PFSK-1 (cell line): ENCODE data around the gene UBL3.

Source experiments
- FOXP2 ChIP-seq: optimal IDR thresholded peaks from 2 replicates; pipeline ENCODE3; 2011; ENCODE audit warnings: borderline replicate concordance, control low read depth, inconsistent platforms; ENCODE audit not compliant: insufficient read depth; ENCODE audit errors: extremely low read length, extremely low read depth
- POLR2AphosphoS5 ChIP-seq: IDR thresholded peaks from 2 replicates; pipeline ENCODE4 v1.6.1; 2012; ENCODE audit warnings: low read depth, mild to moderate bottlenecking, control low read depth, low read length, moderate library complexity
- SIN3A ChIP-seq: IDR thresholded peaks from 2 replicates; pipeline ENCODE4 v1.6.1; 2012; ENCODE audit warnings: mild to moderate bottlenecking, low read length, moderate library complexity, borderline replicate concordance; ENCODE audit not compliant: insufficient read depth
- TAF1 ChIP-seq: IDR thresholded peaks from 2 replicates; pipeline ENCODE4 v1.6.1; 2012; ENCODE audit warnings: low read length, control low read depth, borderline replicate concordance; ENCODE audit not compliant: insufficient read depth
- TF ChIP-seq, protein P1 (sequence below), 2 experiments: IDR thresholded peaks; 2 replicates each; pipeline versions ENCODE4 v1.6.1 to v1.8.0; 2011 to 2012; ENCODE audit warnings: low read depth in 2 of 2, low read length in 2 of 2, control low read depth in 1 of 2, inconsistent platforms in 1 of 2, mild to moderate bottlenecking in 1 of 2, moderate library complexity in 1 of 2; ENCODE audit not compliant: insufficient read depth in 1 of 2

UBL3 gene

GRCh38 chr13:29748097-29748496 lies 102.3 kb downstream of the UBL3 start:
- no peak for TF ChIP-seq FOXP2
- no peak for TF ChIP-seq POLR2AphosphoS5
- TF ChIP-seq, protein P1, sequence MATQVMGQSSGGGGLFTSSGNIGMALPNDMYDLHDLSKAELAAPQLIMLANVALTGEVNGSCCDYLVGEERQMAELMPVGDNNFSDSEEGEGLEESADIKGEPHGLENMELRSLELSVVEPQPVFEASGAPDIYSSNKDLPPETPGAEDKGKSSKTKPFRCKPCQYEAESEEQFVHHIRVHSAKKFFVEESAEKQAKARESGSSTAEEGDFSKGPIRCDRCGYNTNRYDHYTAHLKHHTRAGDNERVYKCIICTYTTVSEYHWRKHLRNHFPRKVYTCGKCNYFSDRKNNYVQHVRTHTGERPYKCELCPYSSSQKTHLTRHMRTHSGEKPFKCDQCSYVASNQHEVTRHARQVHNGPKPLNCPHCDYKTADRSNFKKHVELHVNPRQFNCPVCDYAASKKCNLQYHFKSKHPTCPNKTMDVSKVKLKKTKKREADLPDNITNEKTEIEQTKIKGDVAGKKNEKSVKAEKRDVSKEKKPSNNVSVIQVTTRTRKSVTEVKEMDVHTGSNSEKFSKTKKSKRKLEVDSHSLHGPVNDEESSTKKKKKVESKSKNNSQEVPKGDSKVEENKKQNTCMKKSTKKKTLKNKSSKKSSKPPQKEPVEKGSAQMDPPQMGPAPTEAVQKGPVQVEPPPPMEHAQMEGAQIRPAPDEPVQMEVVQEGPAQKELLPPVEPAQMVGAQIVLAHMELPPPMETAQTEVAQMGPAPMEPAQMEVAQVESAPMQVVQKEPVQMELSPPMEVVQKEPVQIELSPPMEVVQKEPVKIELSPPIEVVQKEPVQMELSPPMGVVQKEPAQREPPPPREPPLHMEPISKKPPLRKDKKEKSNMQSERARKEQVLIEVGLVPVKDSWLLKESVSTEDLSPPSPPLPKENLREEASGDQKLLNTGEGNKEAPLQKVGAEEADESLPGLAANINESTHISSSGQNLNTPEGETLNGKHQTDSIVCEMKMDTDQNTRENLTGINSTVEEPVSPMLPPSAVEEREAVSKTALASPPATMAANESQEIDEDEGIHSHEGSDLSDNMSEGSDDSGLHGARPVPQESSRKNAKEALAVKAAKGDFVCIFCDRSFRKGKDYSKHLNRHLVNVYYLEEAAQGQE (IDR thresholded peaks at IDR 0.05; ENCODE audit: insufficient read depth in 1 of 2, low read depth in 2 of 2, low read length in 2 of 2) = no peak
- no peak for TF ChIP-seq SIN3A
- no peak for TF ChIP-seq TAF1

DNA sequence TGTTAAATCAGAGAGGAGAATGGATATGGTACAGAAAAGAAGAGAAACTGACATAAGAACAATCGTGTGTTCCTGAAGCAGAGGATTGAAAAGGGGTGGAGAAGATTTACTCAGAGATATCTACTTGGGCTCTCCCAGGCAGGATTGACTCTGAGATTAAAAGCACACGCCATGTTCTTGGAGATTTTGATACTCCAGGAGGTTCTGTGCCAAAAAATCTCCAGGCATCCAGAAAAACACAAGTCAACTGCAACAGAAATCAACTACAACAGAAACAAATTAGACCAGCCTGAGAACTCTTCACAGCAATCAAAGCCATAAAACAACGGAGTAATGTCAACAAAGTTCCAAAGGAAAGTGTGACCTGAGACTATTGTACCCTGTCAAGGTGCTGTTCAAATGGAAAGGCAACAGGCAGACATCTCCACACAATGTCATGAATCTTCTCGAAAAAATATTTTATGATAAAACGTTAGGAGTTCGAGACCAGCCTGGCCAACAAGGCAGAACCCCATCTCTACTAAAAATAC lies 104.2 kb downstream of the UBL3 start:
- TF ChIP-seq POLR2AphosphoS5 (no peak), TAF1 (no peak), SIN3A (no peak), FOXP2 (no peak)
- TF ChIP-seq, protein P1 (IDR thresholded peaks at IDR 0.05; ENCODE audit: insufficient read depth in 1 of 2, low read depth in 2 of 2, low read length in 2 of 2) = no peak

DNA sequence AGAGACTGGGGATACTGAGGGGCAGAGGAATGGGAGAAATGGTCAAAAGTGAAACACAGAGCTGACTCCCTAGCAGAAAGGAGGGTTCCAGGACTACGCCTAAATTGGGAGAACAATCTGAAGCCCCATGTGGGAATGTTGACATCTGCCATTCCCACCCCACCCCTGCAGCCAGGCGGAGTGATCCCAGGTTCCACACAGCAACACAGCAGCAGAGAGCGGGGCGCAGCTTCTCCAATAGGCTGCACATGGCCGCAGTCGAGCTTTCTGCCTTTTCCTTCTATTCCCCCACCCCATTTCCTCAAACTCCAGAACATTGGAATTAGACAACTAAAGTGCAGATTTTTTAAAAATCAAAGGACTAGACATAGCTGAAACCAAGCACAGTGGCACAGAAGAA lies 104.7 kb downstream of the UBL3 start:
- TF ChIP-seq SIN3A = no peak
- TF ChIP-seq FOXP2 = no peak
- no peak for TF ChIP-seq POLR2AphosphoS5
- no peak for TF ChIP-seq TAF1
- TF ChIP-seq, protein P1 (IDR thresholded peaks at IDR 0.05; ENCODE audit: insufficient read depth in 1 of 2, low read depth in 2 of 2, low read length in 2 of 2) = no peak

DNA sequence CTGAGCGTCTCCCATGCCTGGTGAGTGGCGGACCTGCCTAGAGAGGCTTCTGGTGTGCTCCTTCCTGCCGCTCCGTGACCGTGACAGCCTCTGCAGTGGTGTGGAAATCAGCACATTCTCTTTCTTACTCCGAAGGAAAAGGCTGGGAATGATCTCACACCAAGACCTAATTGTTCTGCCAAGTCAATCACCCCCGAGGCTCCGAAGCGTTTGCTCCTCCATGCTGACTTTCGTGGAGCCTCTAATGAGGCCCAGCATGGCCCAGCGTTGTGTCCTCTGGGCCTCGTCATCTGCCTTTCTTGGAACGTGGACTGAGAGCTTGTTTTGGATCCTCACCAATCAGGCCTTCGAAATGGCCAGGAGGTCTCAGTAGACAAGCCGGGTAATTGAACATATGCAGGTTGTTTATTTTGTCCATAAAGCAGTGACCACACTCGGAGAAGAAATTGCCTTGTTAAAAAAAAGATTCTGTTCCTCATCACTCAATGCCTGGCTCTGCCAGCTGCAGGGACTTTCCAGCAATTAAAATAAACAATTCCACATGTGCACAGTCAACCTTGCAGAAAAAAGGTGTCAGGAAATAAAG lies 107.1 kb downstream of the UBL3 start:
- TF ChIP-seq SIN3A (no peak), POLR2AphosphoS5 (no peak), TAF1 (no peak), FOXP2 (peak; percentile 17)
- TF ChIP-seq, protein P1 (IDR thresholded peaks at IDR 0.05; ENCODE audit: insufficient read depth in 1 of 2, low read depth in 2 of 2, low read length in 2 of 2) = peak in 1 of 2 experiments; percentile 51; a peak in 1 of 4 replicates

DNA sequence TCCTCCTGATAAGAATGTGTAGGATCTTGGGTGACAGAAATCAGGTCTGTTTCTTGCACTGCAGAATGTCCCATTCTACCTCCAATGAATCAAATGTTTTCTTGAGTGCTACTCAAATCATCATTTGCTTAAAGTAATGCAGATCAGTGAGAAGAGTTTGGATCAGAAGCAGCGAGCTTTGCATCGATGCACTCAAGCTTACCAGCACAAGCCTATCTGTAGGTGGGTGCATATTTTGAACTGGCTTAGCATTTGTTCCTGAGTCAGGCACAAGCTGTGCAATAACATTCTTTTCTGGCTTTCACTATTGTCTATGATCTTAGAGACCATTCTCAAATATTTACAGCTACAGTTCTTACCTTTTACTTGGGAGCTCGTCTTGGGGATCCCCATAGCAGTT lies 109.5 kb downstream of the UBL3 start:
- TF ChIP-seq FOXP2 (no peak), POLR2AphosphoS5 (no peak), TAF1 (no peak), SIN3A (no peak)
- TF ChIP-seq, protein P1 (IDR thresholded peaks at IDR 0.05; ENCODE audit: insufficient read depth in 1 of 2, low read depth in 2 of 2, low read length in 2 of 2) = no peak
